PFSK-1 (cell line): ENCODE data around the gene ANKRD33.

Source experiments
- FOXP2 ChIP-seq: optimal IDR thresholded peaks from 2 replicates; pipeline ENCODE3; 2011; ENCODE audit warnings: borderline replicate concordance, control low read depth, inconsistent platforms; ENCODE audit not compliant: insufficient read depth; ENCODE audit errors: extremely low read length, extremely low read depth
- POLR2AphosphoS5 ChIP-seq: IDR thresholded peaks from 2 replicates; pipeline ENCODE4 v1.6.1; 2012; ENCODE audit warnings: low read depth, mild to moderate bottlenecking, control low read depth, low read length, moderate library complexity
- REST ChIP-seq, 2 experiments: IDR thresholded peaks; 2 replicates each; pipeline versions ENCODE4 v1.6.1 to v1.8.0; 2011 to 2012; ENCODE audit warnings: low read depth in 2 of 2, low read length in 2 of 2, control low read depth in 1 of 2, inconsistent platforms in 1 of 2, mild to moderate bottlenecking in 1 of 2, moderate library complexity in 1 of 2; ENCODE audit not compliant: insufficient read depth in 1 of 2
- SIN3A ChIP-seq: IDR thresholded peaks from 2 replicates; pipeline ENCODE4 v1.6.1; 2012; ENCODE audit warnings: mild to moderate bottlenecking, low read length, moderate library complexity, borderline replicate concordance; ENCODE audit not compliant: insufficient read depth
- TAF1 ChIP-seq: IDR thresholded peaks from 2 replicates; pipeline ENCODE4 v1.6.1; 2012; ENCODE audit warnings: low read length, control low read depth, borderline replicate concordance; ENCODE audit not compliant: insufficient read depth

The ANKRD33 gene

DNA sequence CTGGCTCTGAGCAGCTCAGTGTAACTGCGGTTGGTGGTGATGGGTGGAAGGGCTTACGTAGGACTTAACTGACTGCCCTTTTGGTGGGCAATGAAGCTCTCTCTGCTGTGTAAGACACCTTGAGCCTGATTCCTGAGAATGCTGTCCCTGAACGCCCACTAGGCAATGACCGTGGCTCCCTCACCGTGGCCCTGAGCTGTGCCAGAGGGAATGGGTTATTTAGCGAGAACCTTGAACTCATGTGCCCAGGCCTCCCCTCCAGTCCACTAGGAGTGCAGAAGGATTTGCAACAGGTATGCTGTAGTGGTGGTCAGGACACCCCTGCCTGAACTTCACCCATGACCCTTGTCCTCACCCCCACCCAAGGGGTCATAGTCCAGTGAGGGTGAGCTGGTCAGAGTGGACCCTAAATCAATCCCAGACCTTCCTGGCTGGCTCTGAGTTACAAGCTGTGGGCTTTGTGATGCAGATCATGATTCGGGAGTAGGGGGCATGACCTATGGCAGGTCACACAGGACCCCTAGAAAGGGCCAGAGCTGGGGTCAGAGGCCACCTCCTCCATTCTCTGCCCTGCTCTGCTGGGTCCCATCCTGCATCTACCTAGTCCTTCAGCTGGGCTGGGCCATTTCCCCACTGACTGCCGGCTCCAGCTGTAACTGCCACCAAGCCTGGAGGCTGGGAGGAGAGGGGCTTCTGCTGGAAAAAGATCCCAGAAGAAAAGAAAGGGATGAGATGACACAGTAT is 14.5 kb upstream of the ANKRD33 start:
- TF ChIP-seq SIN3A = no peak
- no peak for TF ChIP-seq FOXP2
- TF ChIP-seq REST (IDR thresholded peaks at IDR 0.05; ENCODE audit: insufficient read depth in 1 of 2, low read depth in 2 of 2, low read length in 2 of 2) = no peak
- TF ChIP-seq POLR2AphosphoS5 = no peak
- no peak for TF ChIP-seq TAF1

DNA sequence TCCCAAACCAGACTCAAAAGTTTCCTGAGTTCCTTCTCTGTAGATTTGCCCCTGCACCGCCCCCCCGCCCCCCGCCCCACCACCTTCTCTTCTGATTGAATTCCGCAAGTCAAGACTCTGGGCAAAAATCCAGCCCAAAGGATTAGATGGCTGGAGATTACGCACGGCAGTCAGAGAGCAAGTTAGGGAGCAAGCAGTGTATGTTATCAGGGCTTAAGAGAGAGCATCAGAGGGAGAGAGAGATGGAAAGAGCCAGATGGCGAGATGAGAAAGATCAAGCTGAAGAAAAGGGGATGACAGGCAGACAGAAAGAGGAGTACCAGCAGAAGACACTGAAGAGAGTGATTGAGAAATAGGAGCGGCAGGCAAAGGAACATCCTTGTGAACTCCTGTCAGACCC is 13.9 kb upstream of the ANKRD33 start:
- no peak for TF ChIP-seq POLR2AphosphoS5
- TF ChIP-seq TAF1 = no peak
- no peak for TF ChIP-seq REST (IDR thresholded peaks at IDR 0.05; ENCODE audit: insufficient read depth in 1 of 2, low read depth in 2 of 2, low read length in 2 of 2)
- no peak for TF ChIP-seq SIN3A
- no peak for TF ChIP-seq FOXP2

GRCh38 chr12:51874486-51874885 is 13.4 kb upstream of the ANKRD33 start:
- TF ChIP-seq FOXP2 (no peak), TAF1 (no peak), REST (IDR thresholded peaks at IDR 0.05; ENCODE audit: insufficient read depth in 1 of 2, low read depth in 2 of 2, low read length in 2 of 2) (no peak), POLR2AphosphoS5 (no peak)

DNA sequence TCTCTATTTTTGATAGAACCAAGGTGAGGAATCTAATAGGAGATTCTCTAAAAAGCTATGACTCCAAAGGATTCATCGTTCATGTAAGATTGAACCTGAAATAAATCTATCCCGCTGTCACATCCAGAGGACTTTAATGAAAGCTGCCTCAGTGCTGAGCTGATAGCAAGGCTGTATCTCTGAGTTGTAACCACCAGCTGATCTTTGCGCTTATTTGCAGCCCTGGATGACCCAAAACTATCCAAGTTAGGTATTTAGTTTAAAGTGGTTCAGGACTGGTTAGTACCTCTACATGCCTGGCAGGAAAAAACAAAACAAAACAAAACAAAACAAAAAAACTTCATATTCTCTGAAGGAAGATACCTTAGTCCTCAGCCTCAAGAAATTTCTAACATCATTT is 8.8 kb upstream of the ANKRD33 start:
- TF ChIP-seq TAF1 = no peak
- no peak for TF ChIP-seq FOXP2
- TF ChIP-seq SIN3A = no peak
- TF ChIP-seq POLR2AphosphoS5 = no peak
- no peak for TF ChIP-seq REST (IDR thresholded peaks at IDR 0.05; ENCODE audit: insufficient read depth in 1 of 2, low read depth in 2 of 2, low read length in 2 of 2)

DNA sequence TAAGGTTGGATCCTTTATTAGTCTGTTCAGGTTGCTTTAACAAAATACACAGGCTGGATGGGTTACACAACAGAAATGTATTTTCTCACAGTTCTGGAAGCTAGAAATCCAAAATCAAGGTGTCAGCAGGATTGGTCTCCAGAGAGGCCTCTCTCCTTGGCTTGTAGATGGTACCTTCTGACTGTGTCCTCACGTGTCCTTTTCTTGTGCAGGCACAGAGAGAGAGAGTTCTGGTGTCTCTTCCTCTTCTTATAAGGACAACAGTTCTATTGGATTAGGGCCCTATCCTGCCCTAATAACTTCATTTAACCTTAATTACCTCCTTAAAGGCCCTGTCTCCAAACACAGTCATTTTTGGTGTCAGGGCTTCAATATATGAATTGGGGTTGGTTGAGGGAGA is 4.6 kb upstream of the ANKRD33 start:
- no peak for TF ChIP-seq REST (IDR thresholded peaks at IDR 0.05; ENCODE audit: insufficient read depth in 1 of 2, low read depth in 2 of 2, low read length in 2 of 2)
- no peak for TF ChIP-seq POLR2AphosphoS5
- no peak for TF ChIP-seq FOXP2
